Measurements from ENCODE around the gene SREBF2. TPM values are rescaled to one million over a fixed set of nuclear protein-coding genes. Genes with fewer than 3 reads are reported as not detected.
A peak's percentile ranks its signal among the peaks of the same experiment; 100 is the strongest.

The SREBF2 gene
- total and polyA plus RNA-seq, 4 experiments from 2014 or later, result 14.5 to 112 (median 66.3) TPM

DNA sequence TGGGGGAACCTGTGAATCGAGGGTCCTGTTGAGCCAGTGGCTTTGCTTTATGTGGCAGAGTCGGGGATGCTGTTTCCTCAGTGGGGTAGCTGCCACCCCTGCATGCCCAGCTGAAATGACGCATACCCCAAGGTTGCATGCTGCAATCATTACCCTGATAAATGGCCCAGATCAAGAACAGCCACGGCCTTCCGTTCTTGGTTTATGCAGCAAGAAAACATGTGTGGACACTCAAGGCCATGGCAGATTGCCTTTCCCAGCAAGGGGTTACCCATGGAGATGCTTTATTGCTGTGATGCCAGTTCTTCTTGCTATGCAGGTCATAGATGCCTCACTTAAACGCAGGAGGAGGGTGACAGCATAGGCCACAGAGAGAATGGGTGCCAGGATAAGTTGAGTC, 14.3 kb upstream of the SREBF2 start:
- DNase-seq, result no peak
- H3K4me1 Mint-ChIP-seq, result peaks cover 5 to 14% (median 8%) of the 10 kb centered on the region in 4 donors
- peaks cover 5% of the 10 kb centered on the region for H3K4me1 ChIP-seq (ENCODE audit: insufficient read depth, low read length)
- intact Hi-C loops (cut with micrococcal nuclease), result no loop called here
- H3K27ac Mint-ChIP-seq, result peak overlapping the region in 2 of 7 donors; percentile 23 to 25
- no peak overlapping the region for H3K4me3 Mint-ChIP-seq
- no peaks in the 10 kb centered on the region for H3K27me3 ChIP-seq (ENCODE audit: insufficient read depth, low read length)
- ChIA-PET POLR2A (ENCODE audit: partially characterized antibody) (interaction anchor here (1.5 to 5.9 kb wide), 4 partner anchors 15 to 122 kb away, joined by 3 to 63 read pairs (median 6); partner anchors contain the start of genes CCDC134, SREBF2 and TNFRSF13C), CTCF (ENCODE audit: partially characterized antibody) (interaction anchor here (0.8 to 1.7 kb wide), 4 partner anchors 10 to 137 kb away, joined by 3 to 5 read pairs (median 4); partner anchors contain the start of gene CCDC134)
- no peak overlapping the region for H3K4me3 ChIP-seq (ENCODE audit: low read length in 2 of 2)
- no peaks in the 10 kb centered on the region for H3K9me3 Mint-ChIP-seq
- no peak overlapping the region for H3K27ac ChIP-seq (ENCODE audit: low read depth, low read length)
- peaks cover 16 to 53% of the 10 kb centered on the region in 2 donors for H3K36me3 Mint-ChIP-seq
- H3K36me3 ChIP-seq (ENCODE audit: insufficient read depth, low read length), result peaks cover 1% of the 10 kb centered on the region
- no peaks in the 10 kb centered on the region for H3K9me3 ChIP-seq (ENCODE audit: control insufficient read depth in 1 of 2, low read length in 2 of 2)
- no peaks in the 10 kb centered on the region for H3K27me3 Mint-ChIP-seq

DNA sequence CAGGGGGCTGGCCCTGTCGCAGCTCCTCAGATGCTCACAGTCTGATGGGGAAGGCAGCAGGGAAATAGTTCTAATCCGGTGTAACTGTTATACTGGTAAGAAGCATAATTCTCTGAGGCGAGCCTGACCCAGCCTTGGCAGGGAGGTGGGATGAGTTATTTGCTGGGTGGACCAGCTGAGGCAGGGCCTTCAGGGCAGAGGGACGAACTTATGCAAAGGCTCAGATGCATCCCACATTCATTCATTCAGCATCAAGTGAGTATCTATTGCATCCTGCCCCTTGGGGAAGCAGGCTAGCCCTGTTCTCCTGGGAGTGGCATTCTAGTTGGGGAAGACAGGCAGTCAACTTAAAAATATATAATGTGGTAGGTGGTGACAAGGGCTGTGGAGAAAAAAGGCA, 13.6 kb upstream of the SREBF2 start:
- Mint-ChIP-seq H3K27me3 (no peaks in the 10 kb centered on the region), H3K36me3 (peaks cover 21 to 51% of the 10 kb centered on the region in 2 donors), H3K27ac (peak overlapping the region in 2 of 7 donors; percentile 24 to 57), H3K4me3 (no peak overlapping the region), H3K9me3 (no peaks in the 10 kb centered on the region), H3K4me1 (peaks cover 5 to 16% (median 10%) of the 10 kb centered on the region in 4 donors)
- no peak overlapping the region for H3K27ac ChIP-seq (ENCODE audit: low read depth, low read length)
- peaks cover 3% of the 10 kb centered on the region for H3K36me3 ChIP-seq (ENCODE audit: insufficient read depth, low read length)
- intact Hi-C loops (cut with micrococcal nuclease), result no loop called here
- H3K27me3 ChIP-seq (ENCODE audit: insufficient read depth, low read length), result no peaks in the 10 kb centered on the region
- DNase-seq, result no peak
- POLR2A ChIA-PET (ENCODE audit: partially characterized antibody), result interaction anchor here (1.5 to 5.9 kb wide), 3 partner anchors 14 to 121 kb away, joined by 3 to 63 read pairs (median 5); partner anchors contain the start of genes SREBF2 and TNFRSF13C
- peaks cover 5% of the 10 kb centered on the region for H3K4me1 ChIP-seq (ENCODE audit: insufficient read depth, low read length)
- H3K4me3 ChIP-seq (ENCODE audit: low read length in 2 of 2), result no peak overlapping the region
- H3K9me3 ChIP-seq (ENCODE audit: control insufficient read depth in 1 of 2, low read length in 2 of 2), result no peaks in the 10 kb centered on the region
- CTCF ChIA-PET (ENCODE audit: partially characterized antibody), result no interaction called here

DNA sequence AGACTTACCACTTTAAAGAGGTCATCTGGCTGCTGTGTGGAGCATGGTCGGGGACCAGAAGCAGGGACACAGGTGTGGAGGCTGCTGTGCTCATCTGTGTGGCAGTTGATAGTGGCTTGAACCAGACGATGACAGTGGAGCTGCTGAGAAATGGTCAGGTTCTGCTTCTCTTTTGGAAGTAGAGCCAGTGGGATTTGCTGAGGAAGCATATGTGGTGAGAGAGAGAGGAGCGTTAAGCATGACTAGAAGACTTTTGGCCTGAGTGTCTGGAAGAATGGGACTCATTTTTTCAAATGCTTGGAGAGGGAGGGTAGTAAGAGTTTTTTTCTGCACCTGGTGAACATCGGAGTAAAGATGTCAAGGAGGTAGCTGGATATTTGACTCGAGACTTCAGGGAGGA, 12.5 kb upstream of the SREBF2 start:
- POLR2A ChIA-PET (ENCODE audit: partially characterized antibody), result interaction anchor here (0.7 to 5.9 kb wide), 2 partner anchors 38 to 120 kb away, joined by 3 to 63 read pairs; no protein-coding TSS in a partner anchor
- no peak for DNase-seq
- Histone ChIP-seq H3K4me1 (ENCODE audit: insufficient read depth, low read length) (peaks cover 5% of the 10 kb centered on the region), H3K36me3 (ENCODE audit: insufficient read depth, low read length) (peaks cover 3% of the 10 kb centered on the region), H3K4me3 (ENCODE audit: low read length in 2 of 2) (no peak overlapping the region), H3K9me3 (ENCODE audit: control insufficient read depth in 1 of 2, low read length in 2 of 2) (no peaks in the 10 kb centered on the region), H3K27me3 (ENCODE audit: insufficient read depth, low read length) (no peaks in the 10 kb centered on the region), H3K27ac (ENCODE audit: low read depth, low read length) (no peak overlapping the region)
- H3K9me3 Mint-ChIP-seq, result no peaks in the 10 kb centered on the region
- no peaks in the 10 kb centered on the region for H3K27me3 Mint-ChIP-seq
- H3K4me3 Mint-ChIP-seq, result no peak overlapping the region
- CTCF ChIA-PET (ENCODE audit: partially characterized antibody), result interaction anchor here (1.7 to 3.9 kb wide), 6 partner anchors 19 to 123 kb away, joined by 5 to 52 read pairs (median 16); partner anchors contain the start of gene CCDC134
- peaks cover 25 to 50% of the 10 kb centered on the region in 2 donors for H3K36me3 Mint-ChIP-seq
- peak overlapping the region in 4 of 7 donors; percentile 2 to 79 (median 69) for H3K27ac Mint-ChIP-seq
- intact Hi-C loops (cut with micrococcal nuclease), result no loop called here
- peaks cover 5 to 16% (median 10%) of the 10 kb centered on the region in 4 donors for H3K4me1 Mint-ChIP-seq

DNA sequence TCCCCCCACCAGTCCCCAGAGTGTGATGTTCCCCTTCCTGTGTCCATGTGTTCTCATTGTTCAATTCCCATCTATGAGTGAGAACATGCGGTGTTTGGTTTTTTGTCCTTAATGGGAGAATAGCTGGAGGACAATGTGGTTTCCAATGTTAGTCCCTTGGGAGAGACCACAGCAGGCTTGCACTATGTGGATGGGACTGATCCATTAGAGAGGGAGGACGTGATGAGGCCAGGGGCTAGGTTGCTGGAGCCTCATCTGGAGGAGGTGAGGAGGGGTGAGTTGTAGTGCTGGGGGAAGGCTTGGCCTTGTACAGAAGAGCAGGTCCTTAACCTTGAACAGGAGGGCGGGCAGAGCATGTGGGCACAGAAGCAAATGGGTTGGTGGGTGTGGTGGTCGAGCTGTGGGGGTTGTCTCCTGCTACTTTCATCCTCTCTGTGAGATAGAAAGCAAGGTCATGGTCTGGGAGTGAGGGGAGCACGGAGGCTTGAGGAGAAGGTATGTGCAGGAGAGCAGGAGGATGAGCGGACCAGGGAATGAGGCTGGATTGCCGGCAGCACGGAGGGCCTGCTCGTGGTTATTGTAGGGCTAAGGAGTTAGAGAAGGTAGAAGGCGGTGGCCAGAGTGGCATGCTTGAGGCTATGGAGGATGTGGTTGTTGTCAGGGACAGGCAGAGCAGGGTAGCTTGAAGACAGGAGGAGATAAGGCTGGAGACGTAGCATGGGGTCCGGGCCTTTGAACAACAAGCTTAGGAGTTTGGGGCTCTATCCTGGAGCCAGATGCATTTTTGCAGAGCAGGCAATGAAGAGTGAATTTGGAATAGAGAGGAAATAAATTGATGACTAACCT, 11.2 kb upstream of the SREBF2 start:
- Mint-ChIP-seq H3K36me3 (peaks cover 24 to 46% of the 10 kb centered on the region in 2 donors), H3K27me3 (no peaks in the 10 kb centered on the region), H3K4me3 (no peak overlapping the region), H3K9me3 (no peaks in the 10 kb centered on the region), H3K27ac (peak overlapping the region; percentile 47 to 90 (median 84)), H3K4me1 (peaks cover 5 to 16% (median 10%) of the 10 kb centered on the region in 4 donors)
- intact Hi-C loops (cut with micrococcal nuclease), result loop anchor here (1.0 kb wide), 1 partner anchor 120 kb away; no protein-coding TSS in a partner anchor
- peaks cover 5% of the 10 kb centered on the region for H3K4me1 ChIP-seq (ENCODE audit: insufficient read depth, low read length)
- no peaks in the 10 kb centered on the region for H3K9me3 ChIP-seq (ENCODE audit: control insufficient read depth in 1 of 2, low read length in 2 of 2)
- CTCF ChIA-PET (ENCODE audit: partially characterized antibody), result interaction anchor here (1.3 to 3.9 kb wide), 11 partner anchors 11 to 135 kb away, joined by 3 to 52 read pairs (median 10); partner anchors contain the start of genes CCDC134, MEI1, SREBF2 and TNFRSF13C
- peaks cover 3% of the 10 kb centered on the region for H3K36me3 ChIP-seq (ENCODE audit: insufficient read depth, low read length)
- no peak overlapping the region for H3K27ac ChIP-seq (ENCODE audit: low read depth, low read length)
- POLR2A ChIA-PET (ENCODE audit: partially characterized antibody), result interaction anchor here (0.6 to 5.9 kb wide), 7 partner anchors 11 to 125 kb away, joined by 3 to 63 read pairs (median 4); partner anchors contain the start of genes CCDC134 and SREBF2
- no peak overlapping the region for H3K4me3 ChIP-seq (ENCODE audit: low read length in 2 of 2)
- no peak for DNase-seq
- no peaks in the 10 kb centered on the region for H3K27me3 ChIP-seq (ENCODE audit: insufficient read depth, low read length)

DNA sequence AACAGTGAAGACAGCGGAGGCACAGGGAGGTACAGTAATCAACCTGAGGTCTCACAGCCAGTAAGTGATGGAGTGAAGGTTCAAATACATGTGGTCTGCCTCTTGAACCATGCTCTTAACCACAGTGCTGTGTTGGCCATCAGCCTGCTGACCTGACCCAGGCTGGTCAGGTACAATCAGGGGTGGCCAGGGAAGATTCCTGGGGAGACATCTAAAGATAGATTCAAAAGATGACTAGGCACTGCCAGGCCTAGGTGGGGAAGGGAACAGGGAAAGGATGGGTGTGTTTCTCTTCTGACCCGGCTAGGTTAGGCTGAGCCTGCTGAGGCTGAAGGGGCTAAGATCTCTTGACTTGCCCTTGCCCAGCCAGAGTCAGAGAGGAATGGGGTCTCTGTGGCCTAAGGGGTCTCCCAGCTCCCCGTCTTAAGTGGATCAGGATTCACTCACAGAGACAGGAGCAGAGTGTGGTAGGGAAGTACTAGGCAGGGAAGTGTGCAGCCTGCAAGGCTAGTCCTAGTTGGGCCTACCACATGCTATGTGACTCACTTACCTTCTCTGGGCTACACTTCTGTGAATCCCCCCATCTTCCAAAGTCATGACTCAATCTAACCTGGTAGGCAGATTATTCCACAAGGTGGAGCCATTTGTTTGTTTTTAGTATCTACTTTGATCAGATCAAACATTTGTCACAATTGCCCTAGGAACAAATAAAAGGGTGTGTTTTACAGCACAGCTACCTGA, 10.4 kb upstream of the SREBF2 start:
- no peaks in the 10 kb centered on the region for H3K27me3 Mint-ChIP-seq
- H3K4me3 Mint-ChIP-seq, result no peak overlapping the region
- H3K4me3 ChIP-seq (ENCODE audit: low read length in 2 of 2), result no peak overlapping the region
- POLR2A ChIA-PET (ENCODE audit: partially characterized antibody), result interaction anchor here (0.6 to 5.9 kb wide), 9 partner anchors 10 to 125 kb away, joined by 3 to 63 read pairs (median 4); partner anchors contain the start of genes CCDC134, SREBF2 and TNFRSF13C
- H3K4me1 Mint-ChIP-seq, result peaks cover 5 to 14% (median 10%) of the 10 kb centered on the region in 4 donors
- peak overlapping the region; percentile 47 to 92 (median 76) for H3K27ac Mint-ChIP-seq
- CTCF ChIA-PET (ENCODE audit: partially characterized antibody), result interaction anchor here (0.9 to 3.9 kb wide), 14 partner anchors 10 to 134 kb away, joined by 3 to 52 read pairs (median 7); partner anchors contain the start of genes CCDC134, MEI1, SREBF2 and TNFRSF13C
- H3K36me3 Mint-ChIP-seq, result peaks cover 19 to 42% of the 10 kb centered on the region in 2 donors
- H3K27me3 ChIP-seq (ENCODE audit: insufficient read depth, low read length), result no peaks in the 10 kb centered on the region
- peaks cover 3% of the 10 kb centered on the region for H3K36me3 ChIP-seq (ENCODE audit: insufficient read depth, low read length)
- no peaks in the 10 kb centered on the region for H3K9me3 ChIP-seq (ENCODE audit: control insufficient read depth in 1 of 2, low read length in 2 of 2)
- intact Hi-C loops (cut with micrococcal nuclease), result loop anchor here (1.0 kb wide), 2 partner anchors 35 to 119 kb away; no protein-coding TSS in a partner anchor
- H3K9me3 Mint-ChIP-seq, result no peaks in the 10 kb centered on the region
- DNase-seq, result peak; percentile 69 to 81 (median 72)
- H3K4me1 ChIP-seq (ENCODE audit: insufficient read depth, low read length), result peaks cover 5% of the 10 kb centered on the region
- H3K27ac ChIP-seq (ENCODE audit: low read depth, low read length), result peak overlapping the region; percentile 19

DNA sequence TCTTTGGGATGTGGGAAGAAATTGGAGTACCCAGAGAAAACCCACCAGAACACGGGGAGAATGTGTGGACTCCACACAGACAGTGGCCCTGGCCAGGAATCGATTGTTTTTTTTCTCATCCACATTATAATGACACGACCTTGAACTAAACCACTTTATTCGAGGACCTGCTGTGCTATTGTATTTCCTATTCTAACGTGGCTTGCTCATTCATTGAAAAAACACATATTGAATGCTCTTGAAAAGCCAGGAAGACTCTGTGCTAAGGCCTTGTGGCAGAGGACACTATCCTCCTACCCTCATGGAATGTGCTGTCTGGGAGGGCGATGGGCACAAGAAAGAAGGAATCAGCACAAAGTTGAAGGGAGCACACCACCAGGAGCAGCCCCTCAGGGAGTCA, 9.1 kb upstream of the SREBF2 start:
- no peaks in the 10 kb centered on the region for H3K27me3 Mint-ChIP-seq

More for the DNA sequence above, 9.1 kb upstream of the SREBF2 start:
- H3K27me3 ChIP-seq (ENCODE audit: insufficient read depth, low read length), result no peaks in the 10 kb centered on the region
- no peaks in the 10 kb centered on the region for H3K9me3 ChIP-seq (ENCODE audit: control insufficient read depth in 1 of 2, low read length in 2 of 2)
- Mint-ChIP-seq H3K36me3 (peaks cover 19 to 35% of the 10 kb centered on the region in 2 donors), H3K9me3 (no peaks in the 10 kb centered on the region), H3K4me3 (no peak overlapping the region), H3K27ac (peak overlapping the region in 5 of 7 donors; percentile 25 to 63 (median 36)), H3K4me1 (peaks cover 6 to 14% (median 10%) of the 10 kb centered on the region in 4 donors)
- no peak overlapping the region for H3K4me3 ChIP-seq (ENCODE audit: low read length in 2 of 2)
- H3K36me3 ChIP-seq (ENCODE audit: insufficient read depth, low read length), result peaks cover 3% of the 10 kb centered on the region
- POLR2A ChIA-PET (ENCODE audit: partially characterized antibody), result interaction anchor here (0.8 to 2.0 kb wide), 3 partner anchors 9 to 117 kb away, joined by 3 to 18 read pairs (median 5); partner anchors contain the start of gene SREBF2
- CTCF ChIA-PET (ENCODE audit: partially characterized antibody), result interaction anchor here (1.2 to 4.7 kb wide), 3 partner anchors 115 to 127 kb away, joined by 3 to 30 read pairs (median 4); no protein-coding TSS in a partner anchor
- no peak for DNase-seq
- no peak overlapping the region for H3K27ac ChIP-seq (ENCODE audit: low read depth, low read length)
- peaks cover 5% of the 10 kb centered on the region for H3K4me1 ChIP-seq (ENCODE audit: insufficient read depth, low read length)
- intact Hi-C loops (cut with micrococcal nuclease), result loop anchor here (1.0 kb wide), 1 partner anchor 34 kb away; no protein-coding TSS in a partner anchor

All from CD4-positive, alpha-beta memory T cell (primary cell).